ENCODE data around the gene FBXO17. TPM values are rescaled to one million over a fixed set of nuclear protein-coding genes. Genes with fewer than 3 reads are reported as not detected.

The FBXO17 gene
- total RNA-seq, 4 donors from 2014 or later = 24.9 to 47.8 (median 34.8) TPM

GRCh38 chr19:38932425-38933179 is 42.9 kb downstream of the FBXO17 start:
- DNase-seq (ENCODE audit: extremely low spot score) = no peak
- 91% methylated on average over 9 of the region's 29 CpGs for WGBS
- Histone ChIP-seq H3K36me3 (peaks cover 6 to 37% (median 14%) of the 10 kb centered on the region in 4 donors), H3K4me1 (peaks cover 29 to 33% (median 31%) of the 10 kb centered on the region in 4 donors), H3K27me3 (no peaks in the 10 kb centered on the region), H3K4me3 (no peak overlapping the region), H3K9me3 (no peaks in the 10 kb centered on the region), H3K27ac (replicated peaks in 1 of 4) (no peak overlapping the region)
- intact Hi-C loops (cut with DNase I) = loop anchor here (5.0 to 10.0 kb wide), 2 partner anchors 308 to 530 kb away; partner anchors contain the start of gene FAM98C
- no peak for TF ChIP-seq POLR2A (IDR thresholded peaks at IDR 0.05; ENCODE audit: low read depth)
- TF ChIP-seq EP300 (IDR thresholded peaks at IDR 0.05) = no peak
- TF ChIP-seq, protein P1, sequence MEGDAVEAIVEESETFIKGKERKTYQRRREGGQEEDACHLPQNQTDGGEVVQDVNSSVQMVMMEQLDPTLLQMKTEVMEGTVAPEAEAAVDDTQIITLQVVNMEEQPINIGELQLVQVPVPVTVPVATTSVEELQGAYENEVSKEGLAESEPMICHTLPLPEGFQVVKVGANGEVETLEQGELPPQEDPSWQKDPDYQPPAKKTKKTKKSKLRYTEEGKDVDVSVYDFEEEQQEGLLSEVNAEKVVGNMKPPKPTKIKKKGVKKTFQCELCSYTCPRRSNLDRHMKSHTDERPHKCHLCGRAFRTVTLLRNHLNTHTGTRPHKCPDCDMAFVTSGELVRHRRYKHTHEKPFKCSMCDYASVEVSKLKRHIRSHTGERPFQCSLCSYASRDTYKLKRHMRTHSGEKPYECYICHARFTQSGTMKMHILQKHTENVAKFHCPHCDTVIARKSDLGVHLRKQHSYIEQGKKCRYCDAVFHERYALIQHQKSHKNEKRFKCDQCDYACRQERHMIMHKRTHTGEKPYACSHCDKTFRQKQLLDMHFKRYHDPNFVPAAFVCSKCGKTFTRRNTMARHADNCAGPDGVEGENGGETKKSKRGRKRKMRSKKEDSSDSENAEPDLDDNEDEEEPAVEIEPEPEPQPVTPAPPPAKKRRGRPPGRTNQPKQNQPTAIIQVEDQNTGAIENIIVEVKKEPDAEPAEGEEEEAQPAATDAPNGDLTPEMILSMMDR (IDR thresholded peaks at IDR 0.05) = peak in 2 of 3 experiments; percentile 22 to 26
- TF ChIP-seq POLR2AphosphoS5 (IDR thresholded peaks at IDR 0.05) = no peak

DNA sequence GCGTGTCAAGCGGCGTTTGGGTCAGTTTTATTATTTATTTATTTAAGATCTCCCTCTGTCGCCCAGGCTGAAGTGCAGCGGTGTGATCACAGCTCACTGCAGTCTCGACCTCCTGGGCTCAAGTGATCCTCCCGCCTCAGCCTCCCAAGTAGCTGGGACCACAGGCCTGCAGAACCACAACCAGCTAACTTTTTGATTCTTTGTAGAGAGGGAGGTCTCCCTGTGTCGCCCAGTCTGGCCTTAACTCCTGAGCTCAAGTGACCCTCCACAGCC is 44.1 kb downstream of the FBXO17 start:
- no peaks in the 10 kb centered on the region for H3K9me3 ChIP-seq
- 30% methylated on average over 8 of the region's 8 CpGs for WGBS
- H3K27ac ChIP-seq (replicated peaks in 1 of 4) = peak overlapping the region in 3 of 4 donors; percentile 85 to 90 (median 90)
- H3K36me3 ChIP-seq = peaks cover 6 to 42% (median 14%) of the 10 kb centered on the region in 4 donors
- H3K27me3 ChIP-seq = no peaks in the 10 kb centered on the region
- peak overlapping the region; percentile 65 to 75 (median 68) for H3K4me3 ChIP-seq
- intact Hi-C loops (cut with DNase I) = loop anchor here (5.0 to 10.0 kb wide), 2 partner anchors 307 to 529 kb away; partner anchors contain the start of gene FAM98C
- no peak for TF ChIP-seq EP300 (IDR thresholded peaks at IDR 0.05)
- TF ChIP-seq, protein P1 (IDR thresholded peaks at IDR 0.05) = no peak
- no peak for TF ChIP-seq POLR2A (IDR thresholded peaks at IDR 0.05; ENCODE audit: low read depth)
- TF ChIP-seq POLR2AphosphoS5 (IDR thresholded peaks at IDR 0.05) = no peak
- DNase-seq (ENCODE audit: extremely low spot score) = no peak
- H3K4me1 ChIP-seq = peaks cover 29 to 33% (median 31%) of the 10 kb centered on the region in 4 donors

DNA sequence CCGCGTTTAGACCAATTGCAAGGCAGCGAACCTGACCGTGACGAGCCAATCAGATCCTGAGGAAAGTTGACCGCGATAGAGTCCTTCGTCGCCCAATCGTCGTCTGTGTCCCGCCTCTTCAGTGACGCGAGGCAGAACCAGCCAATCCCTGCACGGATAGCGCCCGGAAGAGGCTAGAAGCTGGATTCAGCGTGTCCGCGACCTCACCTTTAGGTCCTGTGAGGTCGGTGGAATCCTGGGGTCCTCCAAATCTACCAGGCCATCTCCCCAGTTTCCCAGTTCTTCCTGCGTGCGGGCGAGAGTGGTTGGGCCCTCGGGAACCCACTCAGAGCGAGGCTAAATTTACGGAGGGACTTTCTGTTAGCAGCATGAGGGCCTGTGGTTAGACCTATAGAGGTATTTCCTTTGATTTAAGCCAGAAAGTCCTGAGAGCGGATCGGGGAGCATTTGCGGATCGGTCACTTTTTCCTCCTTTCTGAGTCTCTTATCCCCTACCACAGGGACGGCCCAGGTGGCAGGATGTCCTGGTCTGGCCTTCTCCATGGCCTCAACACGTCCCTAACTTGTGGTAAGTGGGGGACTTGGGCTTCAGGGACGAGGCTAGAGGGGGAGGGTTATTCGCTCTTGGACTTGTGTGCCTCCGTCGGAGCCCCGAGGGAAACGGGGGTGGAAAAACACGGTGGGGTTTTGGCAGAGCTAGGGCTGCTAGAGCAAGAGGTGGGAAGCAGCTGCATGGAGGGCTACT is 44.6 kb downstream of the FBXO17 start, which contains the start of gene MRPS12:
TSS of gene MRPS12 (plus strand) at position 169 of the 745 bp plus-strand sequence. CDS start at position 520, 351 bp downstream.
- intact Hi-C loops (cut with DNase I) = loop anchor here (5.0 to 10.0 kb wide), 2 partner anchors 306 to 529 kb away; partner anchors contain the start of gene FAM98C
- peak within 1 kb of the TSS; percentile 65 to 75 (median 68) for H3K4me3 ChIP-seq
- peak within 1 kb of the TSS; percentile 85 to 90 (median 88) for H3K27ac ChIP-seq (replicated peaks in 1 of 4)
- TF ChIP-seq POLR2A (IDR thresholded peaks at IDR 0.05; ENCODE audit: low read depth) (no peak), POLR2AphosphoS5 (IDR thresholded peaks at IDR 0.05) (peak; percentile 43 to 87), EP300 (IDR thresholded peaks at IDR 0.05) (no peak)
- TF ChIP-seq, protein P1 (IDR thresholded peaks at IDR 0.05) = no peak
- no peaks in the 10 kb centered on the region for H3K27me3 ChIP-seq
- no peaks in the 10 kb centered on the region for H3K9me3 ChIP-seq
- under 1% methylated on average over 21 of the region's 40 CpGs for WGBS
- peaks cover 6 to 42% (median 15%) of the 10 kb centered on the region in 4 donors for H3K36me3 ChIP-seq
- peaks cover 29 to 33% (median 31%) of the 10 kb centered on the region in 4 donors for H3K4me1 ChIP-seq
- peak; percentile 100 for DNase-seq (ENCODE audit: extremely low spot score)

GRCh38 chr19:38929929-38930775 is 45.4 kb downstream of the FBXO17 start, which contains the start of gene SARS2:
SARS2 (minus strand) TSS chr19:38930763; CDS start chr19:38930736, 27 bp downstream.
- TF ChIP-seq EP300 (IDR thresholded peaks at IDR 0.05) = no peak
- TF ChIP-seq, protein P1 (IDR thresholded peaks at IDR 0.05) = peak in 2 of 3 experiments; percentile 100
- TF ChIP-seq POLR2AphosphoS5 (IDR thresholded peaks at IDR 0.05) = peak in 1 of 2 donors; percentile 86
- TF ChIP-seq POLR2A (IDR thresholded peaks at IDR 0.05; ENCODE audit: low read depth) = no peak
- intact Hi-C loops (cut with DNase I) = loop anchor here (5.0 to 10.0 kb wide), 3 partner anchors 305 to 528 kb away; partner anchors contain the start of gene FAM98C
- peaks cover 12 to 47% (median 23%) of the 10 kb centered on the region in 4 donors for H3K36me3 ChIP-seq
- 5% methylated on average over 30 of the region's 49 CpGs for WGBS
- H3K27me3 ChIP-seq = no peaks in the 10 kb centered on the region
- DNase-seq (ENCODE audit: extremely low spot score) = peak; percentile 99
- H3K27ac ChIP-seq (replicated peaks in 1 of 4) = peak within 1 kb of the TSS; percentile 85 to 90 (median 88)
- no peaks in the 10 kb centered on the region for H3K9me3 ChIP-seq
- H3K4me3 ChIP-seq = peak within 1 kb of the TSS; percentile 65 to 75 (median 68)
- peaks cover 29 to 33% (median 31%) of the 10 kb centered on the region in 4 donors for H3K4me1 ChIP-seq

Data from esophagus muscularis mucosa (tissue), 4 donors.